ENCODE data around the gene GMNN.
"Not testable (repeated sequence)": the region's sequence is repeated elsewhere in the genome, so short reads cannot be mapped to it uniquely, and the experiment has no call there.

GMNN gene

GRCh38 chr6:24761851-24762250, 12.9 kb upstream of the GMNN start:
- DNase-seq (ENCODE audit: low read depth, low spot score) = no peak

GRCh38 chr6:24763578-24763977, 11.2 kb upstream of the GMNN start:
- DNase-seq (ENCODE audit: low read depth, low spot score) = no peak

GRCh38 chr6:24764833-24765828, 9.6 kb upstream of the GMNN start:
- not testable (repeated sequence) for DNase-seq (ENCODE audit: low read depth, low spot score)

DNA sequence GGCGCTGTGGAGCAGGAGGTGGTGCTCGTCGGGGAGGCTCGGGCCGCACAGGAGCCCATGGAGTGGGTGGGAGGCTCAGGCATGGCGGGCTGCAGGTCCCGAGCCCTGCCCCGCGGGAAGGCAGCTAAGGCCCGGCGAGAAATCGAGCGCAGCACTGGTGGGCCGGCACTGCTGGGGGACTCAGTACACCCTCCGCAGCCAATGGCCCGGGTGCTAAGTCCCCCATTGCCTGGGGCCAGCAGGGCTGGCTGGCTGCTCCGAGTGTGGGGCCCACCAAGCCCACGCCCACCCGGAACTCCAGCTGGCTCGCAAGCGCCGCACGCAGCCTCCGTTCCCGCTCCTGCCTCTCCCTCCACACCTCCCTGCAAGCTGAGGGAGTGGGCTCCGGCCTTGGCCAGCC, 8.8 kb upstream of the GMNN start:
- DNase-seq (ENCODE audit: low read depth, low spot score) = not testable (repeated sequence)

GRCh38 chr6:24766680-24767462, 7.9 kb upstream of the GMNN start:
- no peak for DNase-seq (ENCODE audit: low read depth, low spot score)

DNA sequence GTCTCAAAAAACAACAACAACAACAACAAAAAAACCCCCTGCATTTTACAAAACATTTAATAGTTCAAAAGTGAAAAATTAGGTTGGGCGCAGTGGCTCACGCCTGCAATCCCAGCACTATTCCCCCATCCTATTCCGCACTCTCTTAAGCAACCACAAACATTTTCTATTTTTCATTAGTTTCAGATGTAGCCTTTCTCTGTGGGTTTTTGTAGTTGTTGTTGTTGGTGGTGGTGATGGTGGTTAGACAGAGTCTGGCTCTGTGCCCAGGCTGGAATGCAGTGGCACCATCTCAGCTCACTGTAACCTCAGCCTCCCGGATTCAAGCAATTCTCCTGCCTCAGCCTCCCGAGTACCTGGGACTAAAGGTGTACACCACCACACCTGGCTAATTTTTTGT, 6.4 kb upstream of the GMNN start:
- no peak for DNase-seq (ENCODE audit: low read depth, low spot score)

GRCh38 chr6:24775520-24776058, 852 bp downstream of the GMNN start:
- no peak for DNase-seq (ENCODE audit: low read depth, low spot score)

GRCh38 chr6:24777227-24777626, 2.5 kb downstream of the GMNN start:
- DNase-seq (ENCODE audit: low read depth, low spot score) = no peak

- DNase-seq (ENCODE audit: low read depth, low spot score) = no peak
Observed at GRCh38 chr6:24778121-24778520, 3.4 kb downstream of the GMNN start.

- no peak for DNase-seq (ENCODE audit: low read depth, low spot score)
Observed at GRCh38 chr6:24778878-24779277, 4.1 kb downstream of the GMNN start.

DNA sequence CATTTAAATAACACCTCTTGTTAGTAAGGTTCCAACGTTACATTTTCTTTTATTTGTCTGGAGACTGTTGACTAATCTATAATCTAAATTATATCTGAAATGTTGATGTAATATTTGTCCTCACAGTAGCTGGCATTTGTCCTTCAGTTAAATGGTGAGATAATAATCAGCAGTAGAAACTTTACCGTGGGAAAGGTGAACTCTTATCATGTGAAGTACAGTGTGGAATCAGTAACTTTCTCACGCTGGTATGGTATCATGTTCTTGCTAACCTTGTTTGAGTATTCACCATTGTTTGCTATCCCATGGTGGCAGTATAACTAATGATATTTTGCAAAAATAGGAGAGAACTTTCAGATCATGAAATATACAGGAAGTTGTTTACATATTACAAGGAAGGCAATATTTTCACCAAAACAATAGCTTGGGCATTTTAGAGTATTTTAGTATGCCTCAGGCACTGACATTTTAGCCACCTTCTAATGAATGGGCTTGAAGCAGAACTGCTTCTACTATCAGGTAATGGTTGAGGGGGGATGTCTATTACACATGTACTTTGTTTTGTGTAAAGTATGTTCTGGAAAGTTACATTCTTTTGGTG, 4.8 kb downstream of the GMNN start:
- DNase-seq (ENCODE audit: low read depth, low spot score) = no peak

DNA sequence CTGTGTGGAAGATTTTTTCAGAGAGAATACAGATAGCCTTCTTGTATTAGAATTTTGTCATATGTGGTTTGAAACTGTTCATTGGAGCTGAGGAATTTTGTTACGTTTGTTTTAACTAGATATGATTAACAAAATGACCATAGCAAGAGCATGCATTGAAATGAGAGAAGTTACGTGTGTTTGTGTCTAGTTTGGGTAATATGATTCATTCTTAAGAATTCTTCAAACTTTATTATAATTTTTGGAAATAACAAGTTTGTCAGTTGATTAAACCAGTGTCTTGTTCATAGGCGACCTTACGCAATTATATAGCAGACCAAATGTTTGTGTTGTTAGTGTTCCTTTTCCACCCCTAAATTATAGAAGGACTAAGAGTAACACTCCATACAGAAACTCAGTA, 5.5 kb downstream of the GMNN start:
- no peak for DNase-seq (ENCODE audit: low read depth, low spot score)

GRCh38 chr6:24788031-24788665, 13.4 kb downstream of the GMNN start:
- DNase-seq (ENCODE audit: low read depth, low spot score) = no peak

DNA sequence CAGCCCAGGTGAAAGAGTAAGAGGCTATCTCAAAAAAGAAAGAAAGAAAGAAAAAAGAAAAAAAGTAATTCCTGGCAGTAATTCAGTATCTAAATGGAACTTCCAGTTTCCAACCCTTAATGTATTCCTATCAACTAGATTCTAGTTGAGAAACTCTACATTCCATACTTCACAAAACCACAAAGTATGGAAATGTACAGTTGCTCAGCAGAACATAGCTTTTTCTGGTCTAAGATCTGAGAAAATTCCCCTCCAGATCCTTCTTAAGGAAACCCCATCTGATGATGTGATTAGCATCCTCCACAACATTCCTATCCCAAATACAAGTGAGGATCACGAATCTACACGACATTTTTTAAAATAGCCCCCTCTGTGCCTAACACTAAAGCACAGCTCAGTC, 20.4 kb downstream of the GMNN start:
- no peak for DNase-seq (ENCODE audit: low read depth, low spot score)

DNA sequence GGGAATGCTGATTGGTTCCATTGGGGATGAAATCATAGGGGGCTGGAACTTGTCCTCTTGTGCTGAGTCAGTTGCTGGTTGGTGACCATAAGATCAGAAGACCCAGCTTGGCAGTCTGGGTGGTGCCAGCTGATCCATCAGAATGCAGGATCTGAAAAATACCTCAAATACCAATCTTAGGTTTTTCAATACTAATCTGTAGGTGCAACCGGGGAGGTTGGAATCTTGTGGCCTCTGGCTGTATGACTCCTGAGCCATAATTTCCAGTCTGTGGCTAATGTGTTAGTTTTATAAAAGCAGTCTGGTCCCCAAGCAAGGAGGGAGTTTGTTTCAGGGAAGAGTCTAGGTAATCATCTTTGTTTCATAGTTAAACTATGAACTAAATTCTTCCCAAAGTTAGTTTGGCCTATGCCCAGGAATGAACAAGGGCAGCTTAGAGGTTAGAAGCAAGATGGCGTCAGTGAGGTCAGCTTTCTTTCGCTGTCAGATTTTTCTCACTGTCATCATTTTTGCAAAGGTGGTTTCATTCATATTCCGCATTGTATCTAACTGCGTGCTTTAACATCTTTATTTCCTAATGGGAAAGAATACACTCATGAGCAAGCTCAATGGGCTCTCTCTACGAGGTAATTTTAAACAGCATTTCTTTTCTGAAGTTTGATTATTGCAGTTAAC, 22.0 kb downstream of the GMNN start:
- no peak for DNase-seq (ENCODE audit: low read depth, low spot score)

DNA sequence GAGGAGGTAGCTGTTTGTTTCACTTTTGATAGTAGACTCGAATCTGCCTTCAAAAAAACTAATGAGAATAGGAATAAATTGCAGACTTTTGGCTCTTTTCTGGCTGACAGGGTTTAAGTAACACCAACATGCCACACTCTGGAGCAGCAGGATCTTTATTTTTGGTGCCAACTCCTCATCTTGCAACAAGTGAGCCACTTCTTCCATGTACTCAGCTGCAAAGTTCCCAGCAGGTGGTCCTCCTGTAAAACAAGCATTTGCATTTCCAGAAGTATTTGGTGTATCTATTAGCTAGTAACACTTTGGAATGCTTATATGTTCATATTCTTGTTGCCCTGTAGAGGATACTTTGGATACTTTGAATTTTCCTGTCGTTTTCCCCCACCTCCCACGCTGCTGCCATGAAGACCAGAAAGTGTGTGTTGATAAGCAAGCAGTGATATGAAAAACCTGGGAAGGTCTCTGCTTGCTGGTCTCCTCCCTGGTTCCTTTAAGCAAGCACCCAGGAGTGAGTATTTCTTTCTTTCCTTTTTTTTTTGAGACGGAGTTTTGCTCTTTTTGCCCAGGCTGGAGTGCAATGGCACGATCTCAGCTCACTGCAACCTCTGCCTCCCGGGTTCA, 23.0 kb downstream of the GMNN start:
- no peak for DNase-seq (ENCODE audit: low read depth, low spot score)

DNA sequence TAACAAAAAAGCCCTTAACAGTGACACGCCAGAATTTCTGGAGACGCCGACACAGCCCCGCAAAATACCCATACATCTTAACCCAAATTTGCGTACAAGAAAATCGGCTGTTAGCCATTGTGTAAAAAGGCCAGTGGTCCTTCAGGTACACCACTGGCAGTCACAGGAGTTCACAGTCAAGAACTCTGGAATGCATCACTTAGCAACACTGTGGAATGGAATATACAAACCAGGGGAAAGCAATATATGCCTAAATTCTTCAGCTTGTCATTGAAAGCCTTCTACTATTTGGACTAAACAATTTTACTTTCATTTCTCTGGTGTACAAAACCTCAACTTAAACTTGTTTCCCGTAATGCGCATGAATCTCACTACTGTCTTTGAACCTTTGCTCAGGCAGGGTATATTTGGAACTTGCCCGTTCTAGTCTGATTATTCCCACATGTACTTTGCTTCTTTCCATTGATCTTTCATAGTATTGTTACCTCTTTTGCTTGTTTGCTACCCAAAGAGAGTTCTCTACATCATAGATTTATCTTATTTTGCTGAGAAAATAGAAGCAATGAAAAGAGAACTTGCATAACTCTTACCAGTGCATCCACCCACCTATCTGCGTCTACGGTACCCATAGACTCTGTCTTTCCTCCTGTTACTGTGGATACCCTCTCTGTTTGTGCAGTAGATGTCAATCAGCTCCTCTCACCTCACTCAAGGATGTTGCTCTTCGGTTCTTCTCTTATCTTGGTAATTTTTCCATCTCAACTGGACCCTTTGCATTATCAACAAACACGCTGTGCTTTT, 24.2 kb downstream of the GMNN start, which contains the start of gene ARMH2:
Gene ARMH2, minus strand, starts transcription at position 178 of the 801 bp plus-strand sequence. Its CDS starts 60 bp downstream, at position 118.
- DNase-seq (ENCODE audit: low read depth, low spot score) = no peak

DNA sequence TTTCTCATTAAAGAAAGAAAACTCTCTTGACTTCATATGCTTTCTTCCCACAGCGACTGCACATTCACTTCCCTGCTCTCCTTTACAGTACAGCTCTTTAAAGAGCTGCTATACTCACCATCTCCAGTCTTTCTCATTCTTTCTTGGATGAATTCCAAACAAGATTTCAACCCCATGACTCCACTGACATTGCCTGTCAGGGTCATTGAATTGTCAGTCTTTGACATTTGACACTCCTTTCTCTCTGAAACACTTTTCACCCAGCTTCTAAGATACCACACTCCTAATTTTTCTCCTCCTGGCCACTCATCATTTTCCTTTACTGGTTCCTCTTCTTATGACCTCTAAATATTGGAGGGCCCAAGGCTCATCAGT, 24.8 kb downstream of the GMNN start:
- DNase-seq (ENCODE audit: low read depth, low spot score) = no peak

DNA sequence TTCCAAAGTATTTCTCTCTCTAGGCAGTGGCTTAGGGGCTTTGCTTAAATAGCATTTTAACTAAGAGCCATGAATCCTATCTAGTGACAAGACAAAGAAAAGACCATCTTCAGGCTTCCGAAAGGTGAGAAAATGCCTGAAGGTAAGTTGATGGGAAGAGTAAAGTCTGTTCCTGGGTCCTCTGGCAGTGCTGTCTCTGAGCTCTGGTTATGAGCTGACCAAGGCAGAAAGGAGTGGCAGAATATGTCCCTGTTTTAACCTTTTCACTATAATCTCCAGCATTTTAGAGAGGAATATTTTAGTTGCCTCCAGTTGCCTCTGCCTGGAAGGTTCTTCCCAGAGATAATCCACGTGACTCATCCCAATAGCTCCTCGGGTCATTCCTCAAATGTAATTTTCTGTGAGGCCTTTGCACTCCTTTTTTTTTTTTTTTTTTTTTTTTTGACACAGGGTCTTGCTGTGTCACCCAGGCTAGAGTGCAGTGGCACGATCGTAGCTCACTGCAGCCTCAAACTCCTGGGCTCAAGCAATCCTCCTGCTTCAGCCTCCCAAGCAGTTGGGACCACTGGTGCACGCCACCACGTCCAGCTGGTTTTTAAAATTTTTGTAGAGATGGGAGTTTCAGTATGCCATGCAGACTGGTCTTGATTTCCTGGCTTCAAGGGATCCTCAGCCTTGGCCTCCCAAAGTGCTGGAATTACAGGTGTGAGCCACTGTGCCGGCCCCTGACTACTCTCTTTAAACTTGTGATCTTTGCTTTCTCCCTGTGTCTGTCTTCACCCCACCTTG, 27.7 kb downstream of the GMNN start:
- no peak for DNase-seq (ENCODE audit: low read depth, low spot score)

Data from activated CD4-positive, CD25-positive, alpha-beta regulatory T cell treated with anti-CD3 and anti-CD28 coated beads, Interleukin-2, amount 50 U/mL, for 16 hours (primary cell).